ENCODE data around the gene SPACA6. TPM values are rescaled to one million over a fixed set of nuclear protein-coding genes. Genes with fewer than 3 reads are reported as not detected.

SPACA6 gene
- total RNA-seq, 1 donor from 2014 or later = 3.5 TPM

- intact Hi-C loops (cut with micrococcal nuclease) = loop anchor here (1.0 to 10.0 kb wide), 3 partner anchors 13 to 1379 kb away; partner anchors contain the start of gene KCNC3
Measured at GRCh38 chr19:51703575-51704515, 10.7 kb downstream of the SPACA6 start.

- intact Hi-C loops (cut with micrococcal nuclease) = loop anchor here (10.0 kb wide), 1 partner anchor 1380 kb away; the partner anchor contains the start of gene KCNC3
Measured at GRCh38 chr19:51704626-51705025, 11.5 kb downstream of the SPACA6 start.

- intact Hi-C loops (cut with micrococcal nuclease) = loop anchor here (10.0 kb wide), 1 partner anchor 1381 kb away; the partner anchor contains the start of gene KCNC3
Measured at GRCh38 chr19:51706296-51706695, 13.2 kb downstream of the SPACA6 start.

- intact Hi-C loops (cut with micrococcal nuclease) = loop anchor here (10.0 kb wide), 1 partner anchor 1382 kb away; the partner anchor contains the start of gene KCNC3
Measured at GRCh38 chr19:51706885-51707284, 13.8 kb downstream of the SPACA6 start.

GRCh38 chr19:51708811-51709210 is 15.7 kb downstream of the SPACA6 start:
- intact Hi-C loops (cut with micrococcal nuclease) = loop anchor here (10.0 kb wide), 1 partner anchor 1384 kb away; the partner anchor contains the start of gene KCNC3

GRCh38 chr19:51709575-51709974 is 16.4 kb downstream of the SPACA6 start:
- intact Hi-C loops (cut with micrococcal nuclease) = loop anchor here (10.0 kb wide), 1 partner anchor 1385 kb away; the partner anchor contains the start of gene KCNC3

GRCh38 chr19:51710163-51710562 is 17.0 kb downstream of the SPACA6 start:
- intact Hi-C loops (cut with micrococcal nuclease) = no loop called here

GRCh38 chr19:51711702-51712101 is 18.6 kb downstream of the SPACA6 start:
- intact Hi-C loops (cut with micrococcal nuclease) = no loop called here

GRCh38 chr19:51712461-51713081 is 19.4 kb downstream of the SPACA6 start:
- intact Hi-C loops (cut with micrococcal nuclease) = no loop called here

- intact Hi-C loops (cut with micrococcal nuclease) = no loop called here
Measured at GRCh38 chr19:51713319-51714285, 20.5 kb downstream of the SPACA6 start.

- intact Hi-C loops (cut with micrococcal nuclease) = no loop called here
Measured at GRCh38 chr19:51714848-51715247, 21.7 kb downstream of the SPACA6 start.

GRCh38 chr19:51715850-51716249 is 22.7 kb downstream of the SPACA6 start:
- intact Hi-C loops (cut with micrococcal nuclease) = no loop called here

- intact Hi-C loops (cut with micrococcal nuclease) = no loop called here
Measured at GRCh38 chr19:51716925-51717324, 23.8 kb downstream of the SPACA6 start.

GRCh38 chr19:51719251-51719988 is 26.3 kb downstream of the SPACA6 start:
- intact Hi-C loops (cut with micrococcal nuclease) = no loop called here

- intact Hi-C loops (cut with micrococcal nuclease) = no loop called here
Measured at GRCh38 chr19:51721905-51722304, 28.8 kb downstream of the SPACA6 start.

- intact Hi-C loops (cut with micrococcal nuclease) = no loop called here
Measured at GRCh38 chr19:51722492-51722891, 29.4 kb downstream of the SPACA6 start.

GRCh38 chr19:51724543-51724942 is 31.4 kb downstream of the SPACA6 start:
- intact Hi-C loops (cut with micrococcal nuclease) = no loop called here

- intact Hi-C loops (cut with micrococcal nuclease) = no loop called here
Measured at GRCh38 chr19:51726049-51726448, 32.9 kb downstream of the SPACA6 start.

- intact Hi-C loops (cut with micrococcal nuclease) = no loop called here
Measured at GRCh38 chr19:51727349-51727880, 34.3 kb downstream of the SPACA6 start.

- intact Hi-C loops (cut with micrococcal nuclease) = no loop called here
Measured at GRCh38 chr19:51729781-51730180, 36.7 kb downstream of the SPACA6 start.
